T-helper 2 cell treated with Interferon-gamma antibody and Interleukin-4, amounts not matched to agents 5 μg/mL and 100 μg/mL, for 36 hours (primary cell): ENCODE measurements around the gene ATP6AP1.

Experiments
- DNase-seq: peaks from one replicate; pipeline ENCODE4 v3.0.0; 2021; ENCODE audit warnings: low spot score
- H3K27ac Mint-ChIP-seq: one replicate; pipeline ENCODE4 v1.8.0; 2021; ENCODE audit warnings: mild to moderate bottlenecking, mixed read lengths
- H3K27me3 Mint-ChIP-seq: one replicate; pipeline ENCODE4 v1.8.0; 2021; ENCODE audit warnings: low read depth, mixed read lengths
- H3K36me3 Mint-ChIP-seq: one replicate; pipeline ENCODE4 v1.8.0; 2021; ENCODE audit warnings: low read depth, mixed read lengths
- H3K4me1 Mint-ChIP-seq: one replicate; pipeline ENCODE4 v1.8.0; 2021; ENCODE audit warnings: low read depth, mixed read lengths
- H3K4me3 Mint-ChIP-seq: one replicate; pipeline ENCODE4 v1.8.0; 2022; ENCODE audit warnings: mild to moderate bottlenecking, moderate library complexity, mixed read lengths
- H3K9me3 Mint-ChIP-seq: one replicate; pipeline ENCODE4 v1.8.0; 2021; ENCODE audit warnings: mixed read lengths

The ATP6AP1 gene

GRCh38 chrX:154403858-154404257 is 24.6 kb upstream of the ATP6AP1 start:
- peaks cover under 1% of the 10 kb centered on the region for H3K27me3 Mint-ChIP-seq
- H3K4me3 Mint-ChIP-seq: no peak overlapping the region
- no peaks in the 10 kb centered on the region for H3K9me3 Mint-ChIP-seq
- DNase-seq: no peak
- H3K36me3 Mint-ChIP-seq: peaks cover 23% of the 10 kb centered on the region
- H3K4me1 Mint-ChIP-seq: peaks cover 10% of the 10 kb centered on the region
- no peak overlapping the region for H3K27ac Mint-ChIP-seq

GRCh38 chrX:154404625-154405192 is 23.8 kb upstream of the ATP6AP1 start:
- Mint-ChIP-seq H3K36me3 (peaks cover 14% of the 10 kb centered on the region), H3K4me1 (peaks cover 6% of the 10 kb centered on the region), H3K4me3 (no peak overlapping the region), H3K27me3 (no peaks in the 10 kb centered on the region), H3K27ac (no peak overlapping the region), H3K9me3 (no peaks in the 10 kb centered on the region)
- no peak for DNase-seq

GRCh38 chrX:154408659-154409221 is 19.7 kb upstream of the ATP6AP1 start:
- H3K4me1 Mint-ChIP-seq: peaks cover 8% of the 10 kb centered on the region
- H3K27me3 Mint-ChIP-seq: no peaks in the 10 kb centered on the region
- peak overlapping the region; percentile 72 for H3K4me3 Mint-ChIP-seq
- peak overlapping the region; percentile 72 for H3K27ac Mint-ChIP-seq
- H3K9me3 Mint-ChIP-seq: no peaks in the 10 kb centered on the region
- H3K36me3 Mint-ChIP-seq: peaks cover 6% of the 10 kb centered on the region
- no peak for DNase-seq

GRCh38 chrX:154409222-154409871 is 19.1 kb upstream of the ATP6AP1 start, which contains the start of gene DNASE1L1:
Gene DNASE1L1, minus strand, starts transcription at chrX:154409254. Its CDS starts 3,686 bp downstream, at chrX:154405568.
- DNase-seq: peak; percentile 21
- Mint-ChIP-seq H3K4me1 (peaks cover 8% of the 10 kb centered on the region), H3K27ac (peak within 1 kb of the TSS; percentile 72), H3K4me3 (peak within 1 kb of the TSS; percentile 72), H3K9me3 (no peaks in the 10 kb centered on the region), H3K27me3 (no peaks in the 10 kb centered on the region), H3K36me3 (peaks cover 6% of the 10 kb centered on the region)

- Mint-ChIP-seq H3K36me3 (peaks cover 11% of the 10 kb centered on the region), H3K4me1 (peaks cover 8% of the 10 kb centered on the region), H3K9me3 (no peaks in the 10 kb centered on the region), H3K27ac (peak overlapping the region; percentile 87), H3K4me3 (peak overlapping the region; percentile 79), H3K27me3 (no peaks in the 10 kb centered on the region)
- peak; percentile 53 for DNase-seq
Measured at GRCh38 chrX:154411981-154412340, 16.5 kb upstream of the ATP6AP1 start.

- no peak for DNase-seq
- Mint-ChIP-seq H3K4me1 (peaks cover 8% of the 10 kb centered on the region), H3K36me3 (peaks cover 11% of the 10 kb centered on the region), H3K27ac (peak overlapping the region; percentile 87), H3K27me3 (no peaks in the 10 kb centered on the region), H3K4me3 (peak overlapping the region; percentile 79), H3K9me3 (no peaks in the 10 kb centered on the region)
Measured at GRCh38 chrX:154412468-154412867, 16.0 kb upstream of the ATP6AP1 start.

- Mint-ChIP-seq H3K4me3 (peak overlapping the region; percentile 79), H3K27me3 (no peaks in the 10 kb centered on the region), H3K4me1 (peaks cover 8% of the 10 kb centered on the region), H3K27ac (peak overlapping the region; percentile 87), H3K9me3 (no peaks in the 10 kb centered on the region), H3K36me3 (peaks cover 11% of the 10 kb centered on the region)
- DNase-seq: no peak
Measured at GRCh38 chrX:154413142-154413541, 15.3 kb upstream of the ATP6AP1 start.

- Mint-ChIP-seq H3K4me3 (no peak overlapping the region), H3K4me1 (peaks cover 5% of the 10 kb centered on the region), H3K27me3 (no peaks in the 10 kb centered on the region), H3K9me3 (no peaks in the 10 kb centered on the region), H3K27ac (no peak overlapping the region), H3K36me3 (peaks cover 11% of the 10 kb centered on the region)
- no peak for DNase-seq
Measured at GRCh38 chrX:154417157-154417556, 11.3 kb upstream of the ATP6AP1 start.

- no peaks in the 10 kb centered on the region for H3K9me3 Mint-ChIP-seq
- H3K27ac Mint-ChIP-seq: no peak overlapping the region
- no peaks in the 10 kb centered on the region for H3K4me1 Mint-ChIP-seq
- H3K27me3 Mint-ChIP-seq: no peaks in the 10 kb centered on the region
- H3K36me3 Mint-ChIP-seq: peaks cover 8% of the 10 kb centered on the region
- H3K4me3 Mint-ChIP-seq: no peak overlapping the region
- DNase-seq: no peak
Measured at GRCh38 chrX:154419189-154419588, 9.3 kb upstream of the ATP6AP1 start.

GRCh38 chrX:154419688-154420401 is 8.6 kb upstream of the ATP6AP1 start:
- H3K4me1 Mint-ChIP-seq: no peaks in the 10 kb centered on the region
- no peak for DNase-seq
- H3K4me3 Mint-ChIP-seq: no peak overlapping the region
- peaks cover 8% of the 10 kb centered on the region for H3K36me3 Mint-ChIP-seq
- no peak overlapping the region for H3K27ac Mint-ChIP-seq
- H3K9me3 Mint-ChIP-seq: no peaks in the 10 kb centered on the region
- H3K27me3 Mint-ChIP-seq: no peaks in the 10 kb centered on the region

- Mint-ChIP-seq H3K27me3 (no peaks in the 10 kb centered on the region), H3K27ac (no peak overlapping the region), H3K9me3 (no peaks in the 10 kb centered on the region), H3K4me1 (no peaks in the 10 kb centered on the region), H3K4me3 (no peak overlapping the region), H3K36me3 (peaks cover 5% of the 10 kb centered on the region)
- no peak for DNase-seq
Measured at GRCh38 chrX:154420402-154420756, 8.1 kb upstream of the ATP6AP1 start.

- no peak overlapping the region for H3K4me3 Mint-ChIP-seq
- peaks cover 20% of the 10 kb centered on the region for H3K4me1 Mint-ChIP-seq
- no peak for DNase-seq
- no peaks in the 10 kb centered on the region for H3K27me3 Mint-ChIP-seq
- no peak overlapping the region for H3K27ac Mint-ChIP-seq
- H3K9me3 Mint-ChIP-seq: no peaks in the 10 kb centered on the region
- H3K36me3 Mint-ChIP-seq: peaks cover 4% of the 10 kb centered on the region
Measured at GRCh38 chrX:154426916-154427770, 1.3 kb upstream of the ATP6AP1 start.

- H3K27ac Mint-ChIP-seq: peak overlapping the region; percentile 63
- H3K4me3 Mint-ChIP-seq: peak overlapping the region; percentile 82
- H3K27me3 Mint-ChIP-seq: no peaks in the 10 kb centered on the region
- DNase-seq: peak; percentile 11
- peaks cover 4% of the 10 kb centered on the region for H3K36me3 Mint-ChIP-seq
- H3K4me1 Mint-ChIP-seq: peaks cover 20% of the 10 kb centered on the region
- H3K9me3 Mint-ChIP-seq: no peaks in the 10 kb centered on the region
Measured at GRCh38 chrX:154429711-154430110, 1.2 kb downstream of the ATP6AP1 start.
